RPMI8226 (cell line): ENCODE measurements around the gene SERPINA9.
"Not testable (repeated sequence)": the region's sequence is repeated elsewhere in the genome, so short reads cannot be mapped to it uniquely, and the experiment has no call there.

ENCODE experiments used
- DNase-seq: peaks from one replicate; pipeline ENCODE4 v3.0.0-alpha.2; 2015

The SERPINA9 gene, protein sequence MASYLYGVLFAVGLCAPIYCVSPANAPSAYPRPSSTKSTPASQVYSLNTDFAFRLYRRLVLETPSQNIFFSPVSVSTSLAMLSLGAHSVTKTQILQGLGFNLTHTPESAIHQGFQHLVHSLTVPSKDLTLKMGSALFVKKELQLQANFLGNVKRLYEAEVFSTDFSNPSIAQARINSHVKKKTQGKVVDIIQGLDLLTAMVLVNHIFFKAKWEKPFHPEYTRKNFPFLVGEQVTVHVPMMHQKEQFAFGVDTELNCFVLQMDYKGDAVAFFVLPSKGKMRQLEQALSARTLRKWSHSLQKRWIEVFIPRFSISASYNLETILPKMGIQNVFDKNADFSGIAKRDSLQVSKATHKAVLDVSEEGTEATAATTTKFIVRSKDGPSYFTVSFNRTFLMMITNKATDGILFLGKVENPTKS

GRCh38 chr14:94476023-94476422, at the start of gene SERPINA9:
Gene SERPINA9, minus strand, starts transcription at chr14:94476197. Its CDS starts 6,357 bp downstream, at chr14:94469840.
- DNase-seq = no peak

DNA sequence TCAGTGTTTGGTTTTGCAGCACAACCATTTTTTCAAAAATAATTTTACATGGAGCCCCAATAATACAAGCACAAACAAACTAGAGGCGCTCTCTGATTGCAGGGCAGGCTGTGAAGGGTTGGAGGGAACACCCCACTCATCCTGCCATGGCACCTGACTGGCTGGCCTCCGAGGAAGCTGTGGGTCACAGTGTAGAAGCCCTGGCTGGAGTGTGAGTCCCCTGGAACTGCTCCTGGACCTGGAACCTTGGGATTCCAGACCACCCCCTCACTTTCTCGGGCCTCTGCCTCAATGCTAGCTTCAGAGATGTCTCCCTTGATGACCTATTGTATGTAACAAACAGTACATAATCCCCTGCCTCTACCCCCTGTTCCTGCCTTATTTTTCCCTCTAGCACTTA, 48.1 kb upstream of the SERPINA9 start:
- DNase-seq = no peak

DNA sequence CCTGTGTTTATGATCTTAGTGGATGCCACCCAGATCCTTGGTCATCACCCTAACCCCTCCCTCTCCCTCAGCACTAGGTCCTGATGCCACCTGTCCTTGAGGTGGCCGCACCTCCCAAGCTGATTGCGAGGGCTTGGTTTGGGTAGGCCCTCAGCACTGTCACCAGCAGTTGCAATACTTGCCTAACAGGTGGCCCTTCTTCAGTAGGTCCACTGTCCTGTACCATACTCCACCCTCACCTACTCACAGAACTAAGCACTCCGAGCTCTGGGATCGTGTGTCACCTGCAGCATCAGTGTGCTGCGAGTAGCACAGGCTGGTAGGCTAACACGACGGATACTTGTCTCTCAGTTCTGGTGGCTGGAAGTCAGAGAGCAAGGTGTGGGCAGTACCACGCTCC, 47.3 kb upstream of the SERPINA9 start:
- DNase-seq = no peak

DNA sequence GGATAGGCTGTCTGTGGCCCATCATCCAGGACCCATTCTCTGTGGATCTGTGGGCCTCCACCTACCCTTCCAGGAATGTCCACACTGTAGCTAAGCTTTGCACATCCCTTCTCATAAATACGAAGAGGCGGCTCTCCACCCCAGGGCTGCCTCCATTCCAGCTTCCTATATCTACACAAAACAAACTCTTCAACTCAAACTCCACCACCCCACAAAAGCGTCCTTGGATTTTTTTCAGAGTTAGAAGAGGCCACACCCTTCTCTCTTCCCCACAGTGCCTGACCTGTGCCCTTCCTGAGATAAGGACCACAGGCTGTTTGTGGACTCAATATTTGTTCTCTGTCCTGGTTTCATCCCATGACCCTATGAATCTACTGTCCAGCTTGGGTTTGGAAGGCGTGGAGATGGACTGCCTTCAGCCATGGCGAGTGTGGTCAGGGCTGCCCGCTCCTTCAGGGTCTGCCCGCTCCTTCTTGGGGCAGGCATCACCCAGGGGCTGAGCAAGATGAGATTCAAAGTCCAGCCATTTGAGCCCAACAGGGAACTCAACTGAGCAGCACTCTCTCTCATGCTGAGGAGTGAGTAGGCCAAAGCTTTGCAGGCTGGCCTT, 46.2 kb upstream of the SERPINA9 start:
- DNase-seq = no peak

- DNase-seq = no peak
These were observed 45.5 kb upstream of the SERPINA9 start for GRCh38 chr14:94521375-94522114.

- DNase-seq = no peak
These were observed 41.8 kb upstream of the SERPINA9 start for GRCh38 chr14:94517641-94518257.

- no peak for DNase-seq
These were observed 41.2 kb upstream of the SERPINA9 start for GRCh38 chr14:94517248-94517640.

GRCh38 chr14:94515856-94516255, 39.9 kb upstream of the SERPINA9 start:
- no peak for DNase-seq

- no peak for DNase-seq
These were observed 39.4 kb upstream of the SERPINA9 start for GRCh38 chr14:94515426-94515825.

- DNase-seq = no peak
These were observed 38.4 kb upstream of the SERPINA9 start for GRCh38 chr14:94514351-94514750.

- DNase-seq = not testable (repeated sequence)
These were observed 34.5 kb upstream of the SERPINA9 start for GRCh38 chr14:94510481-94510880.

GRCh38 chr14:94509356-94509755, 33.4 kb upstream of the SERPINA9 start, which contains the start of gene SERPINA12:
Gene SERPINA12, minus strand, starts transcription at chr14:94509469. Its CDS starts 11,072 bp downstream, at chr14:94498397.
- no peak for DNase-seq

DNA sequence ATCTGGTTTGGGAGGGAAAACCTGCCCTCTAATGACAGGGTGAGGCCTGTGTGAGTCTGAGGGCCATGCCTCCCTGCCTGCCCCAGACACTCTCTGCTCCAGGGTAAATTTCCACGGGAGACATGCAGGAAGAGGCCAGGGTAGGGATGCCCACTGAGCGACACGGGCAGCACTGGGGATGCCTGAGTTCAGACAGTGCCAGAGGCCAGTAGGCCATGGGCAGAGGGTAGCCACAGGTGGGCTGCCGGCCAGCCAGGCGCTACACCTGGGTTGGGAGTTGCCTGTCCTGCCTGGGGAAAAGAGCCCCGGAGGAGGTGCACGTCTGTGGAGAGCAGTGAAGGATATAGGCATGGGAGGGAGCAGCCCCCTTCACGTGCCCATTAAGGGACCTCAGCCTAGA, 29.6 kb upstream of the SERPINA9 start:
- no peak for DNase-seq

DNA sequence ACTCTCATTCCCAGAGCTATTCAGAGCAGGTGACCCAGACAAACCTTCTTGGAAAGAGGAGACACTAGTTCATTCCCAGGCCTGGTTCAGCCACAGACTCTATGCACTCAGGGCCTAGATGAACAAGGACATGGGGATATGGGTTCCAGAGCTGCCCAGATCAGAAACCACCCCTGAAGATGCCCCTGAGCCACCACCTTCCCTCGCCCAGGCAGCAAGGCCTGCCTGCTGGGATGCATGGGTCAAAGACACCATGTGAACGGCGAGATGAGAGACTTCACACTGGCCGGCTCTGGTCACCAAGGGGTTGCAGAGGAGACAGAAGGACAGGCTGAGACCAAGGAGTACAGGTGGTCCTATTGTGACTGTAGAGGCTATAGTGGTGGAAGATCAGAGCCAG, 29.2 kb upstream of the SERPINA9 start:
- DNase-seq = no peak

DNA sequence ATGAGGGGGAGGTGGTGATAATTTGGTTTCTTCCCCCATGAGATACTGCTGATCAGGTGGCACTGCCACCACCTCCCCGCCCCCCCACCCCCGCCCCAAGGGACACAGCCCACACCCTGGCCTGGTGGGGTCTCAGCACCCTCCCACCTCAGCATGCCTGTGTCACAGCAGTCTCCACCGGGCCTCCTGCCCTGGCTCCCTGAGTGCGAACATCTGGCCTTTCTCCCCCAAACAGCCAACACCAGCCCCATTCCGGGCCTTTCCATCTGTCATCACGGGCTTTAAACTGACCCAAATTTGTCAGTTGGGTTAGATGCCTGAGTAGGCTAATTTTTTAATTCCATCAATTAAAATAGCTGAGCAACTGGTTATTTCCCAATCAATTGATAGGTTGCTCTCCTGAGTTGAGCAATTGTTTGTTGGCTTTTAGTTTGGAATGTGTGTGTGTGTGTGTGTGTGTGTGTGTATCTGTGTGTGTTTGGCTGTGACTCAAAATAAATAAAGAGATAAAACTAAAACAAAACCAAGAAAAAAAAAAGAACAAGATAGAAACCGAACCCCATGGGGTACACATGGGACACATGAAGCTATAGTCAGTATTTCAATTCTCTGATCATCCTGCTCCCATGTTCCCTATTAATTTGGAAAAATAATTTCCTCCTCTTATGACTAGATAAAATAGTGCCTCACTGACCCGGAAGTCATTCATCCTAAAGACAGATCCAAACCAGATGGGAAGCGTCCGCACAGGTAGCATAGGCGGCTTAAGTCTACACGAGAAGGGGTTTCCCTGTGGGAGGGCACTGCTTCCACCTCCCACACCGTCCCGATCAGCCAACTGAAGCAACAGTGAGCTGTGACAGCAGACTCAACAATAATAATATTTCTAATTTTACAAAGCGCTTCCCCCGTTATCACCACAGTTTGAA, 25.9 kb upstream of the SERPINA9 start:
- no peak for DNase-seq

DNA sequence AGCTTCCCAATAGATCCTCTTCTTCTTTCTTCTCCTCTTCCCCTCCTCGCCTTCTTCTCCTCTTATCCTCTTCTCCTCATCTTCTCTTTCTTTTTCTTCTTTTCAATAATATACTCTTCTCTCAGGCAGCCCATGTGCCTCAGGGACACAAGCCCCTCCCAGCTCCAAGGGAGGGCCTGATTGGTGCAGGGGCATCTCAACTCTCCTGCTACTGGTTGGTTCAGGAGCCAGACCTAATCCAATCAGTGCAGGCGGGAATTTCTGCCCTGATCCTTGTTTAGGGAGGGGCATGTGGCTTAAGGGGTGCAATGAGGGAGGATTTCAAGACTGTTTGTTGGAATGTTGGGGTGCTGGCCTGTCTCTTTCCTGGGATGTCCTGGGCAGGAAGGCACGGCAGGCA, 24.3 kb upstream of the SERPINA9 start:
- DNase-seq = no peak

DNA sequence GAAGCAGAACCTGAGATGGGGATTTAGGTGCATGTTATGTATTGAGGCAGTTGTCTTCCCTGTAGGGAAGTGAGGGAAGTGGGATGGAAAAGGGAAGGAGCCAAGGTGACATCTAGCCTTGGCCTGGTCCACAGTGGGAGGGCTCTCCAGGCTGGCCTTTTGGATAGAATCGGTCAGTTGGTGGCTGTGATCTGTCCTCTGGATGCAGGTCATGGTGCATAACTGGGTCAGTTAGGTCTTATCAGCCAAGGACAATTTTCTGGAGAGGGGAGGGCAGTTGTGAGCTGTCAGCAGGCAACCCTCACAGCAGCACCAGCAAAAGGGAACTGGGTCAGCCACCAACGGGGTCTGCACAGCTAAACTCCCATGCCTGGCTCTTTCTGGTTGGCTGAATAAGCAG, 23.7 kb upstream of the SERPINA9 start:
- no peak for DNase-seq

GRCh38 chr14:94498215-94498614, 22.2 kb upstream of the SERPINA9 start:
- DNase-seq = no peak

GRCh38 chr14:94494085-94494484, 18.1 kb upstream of the SERPINA9 start:
- no peak for DNase-seq

DNA sequence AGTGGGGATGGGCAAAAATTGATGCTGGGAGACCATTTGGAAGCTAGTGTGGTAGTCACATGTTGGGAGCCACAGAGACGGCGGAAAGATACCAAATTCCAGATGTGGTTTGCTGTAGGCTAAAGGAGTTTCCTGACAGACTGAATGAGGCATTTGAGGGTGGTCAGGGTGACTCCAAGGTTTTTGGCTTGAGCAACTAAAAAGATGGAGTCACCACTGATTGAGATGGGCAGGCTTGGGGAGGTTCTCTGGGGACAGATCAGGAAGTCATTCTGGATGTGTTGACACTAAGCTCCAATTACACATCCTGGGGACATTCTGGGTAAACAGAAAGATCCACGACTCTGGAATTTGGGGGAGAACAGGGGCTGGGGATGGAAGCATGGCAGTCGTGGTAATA, 15.5 kb upstream of the SERPINA9 start:
- no peak for DNase-seq

- no peak for DNase-seq
These were observed 13.3 kb upstream of the SERPINA9 start for GRCh38 chr14:94489336-94489735.

GRCh38 chr14:94486883-94487282, 10.9 kb upstream of the SERPINA9 start:
- DNase-seq = no peak
